Fibroblast of lung (primary cell): Measurements from ENCODE around the gene RAB17. TPM values are rescaled to one million over a fixed set of nuclear protein-coding genes. Genes with fewer than 3 reads are reported as not detected.
A peak's percentile ranks its signal among the peaks of the same experiment; 100 is the strongest.

Experiments
- DNase-seq, 2 donors: peaks; one replicate each; pipeline versions ENCODE4 v3.0.0 to v3.0.0-alpha.2; 2010; ENCODE audit warnings: low read depth in 2 of 2
- H2AFZ ChIP-seq: 2 replicates; pipeline ENCODE4 v1.5.1; 2012; ENCODE audit warnings: low read length, control low read depth, inconsistent platforms
- H3K27ac ChIP-seq: 2 replicates; pipeline ENCODE4 v1.5.1; 2011; ENCODE audit warnings: low read length, control low read depth; ENCODE audit not compliant: insufficient read depth
- H3K27me3 ChIP-seq: 2 replicates; pipeline ENCODE4 v1.5.1; 2011; ENCODE audit warnings: mild to moderate bottlenecking, low read length; ENCODE audit not compliant: control insufficient read depth, insufficient read depth
- H3K36me3 ChIP-seq: 2 replicates; pipeline ENCODE4 v1.5.1; 2011; ENCODE audit warnings: low read length; ENCODE audit not compliant: control insufficient read depth, insufficient read depth
- H3K4me1 ChIP-seq: 2 replicates; pipeline ENCODE4 v1.5.1; 2011; ENCODE audit warnings: low read length; ENCODE audit not compliant: control insufficient read depth, insufficient read depth; ENCODE audit errors: extremely low read depth
- H3K4me2 ChIP-seq: 2 replicates; pipeline ENCODE4 v1.5.1; 2011; ENCODE audit warnings: low read length, control low read depth; ENCODE audit not compliant: insufficient read depth; ENCODE audit errors: extremely low read depth
- H3K4me3 ChIP-seq, 4 experiments: fragments of 200-600 bp in 1 of 4; sonication (generic) in 1 of 4; replicated peaks in 1 of 4; 2 replicates each; pipeline ENCODE4 v1.5.1; 2011 to 2016; ENCODE audit warnings: low read length in 4 of 4, low read depth in 3 of 4, mild to moderate bottlenecking in 3 of 4, control low read depth in 2 of 4, inconsistent platforms in 1 of 4, mixed read lengths in 1 of 4; ENCODE audit not compliant: insufficient read depth in 1 of 4; ENCODE audit errors: control extremely low read depth in 1 of 4
- H3K79me2 ChIP-seq: 2 replicates; pipeline ENCODE4 v1.5.1; 2012; ENCODE audit warnings: mild to moderate bottlenecking, low read length, inconsistent platforms; ENCODE audit not compliant: control insufficient read depth, insufficient read depth
- H3K9ac ChIP-seq: 2 replicates; pipeline ENCODE4 v1.5.1; 2011; ENCODE audit warnings: mild to moderate bottlenecking, low read length, control low read depth; ENCODE audit not compliant: insufficient read depth
- H3K9me3 ChIP-seq: 2 replicates; pipeline ENCODE4 v1.5.1; 2012; ENCODE audit warnings: low read depth, low read length; ENCODE audit not compliant: control insufficient read depth, insufficient read depth
- H4K20me1 ChIP-seq: 2 replicates; pipeline ENCODE4 v1.5.1; 2011; ENCODE audit warnings: low read length; ENCODE audit not compliant: control insufficient read depth, insufficient read depth; ENCODE audit errors: extremely low read depth
- EZH2 ChIP-seq: IDR thresholded peaks from 2 replicates; pipeline ENCODE4 v1.5.1; 2012; ENCODE audit warnings: low read length, control low read depth, mild to moderate bottlenecking; ENCODE audit errors: missing control alignments
- polyA plus RNA-seq, 2 donors: library from polyadenylated mRNA; depleted of rRNA in 1 of 2; stranded (reverse) in 1 of 2; unstranded in 1 of 2; fragments of >200 nt; gene quantifications; 2 replicates each; pipeline ENCODE4 v1.2.1, GENCODE V29; 2011 to 2012; ENCODE audit warnings: missing spikeins in 1 of 2
- total RNA-seq: library from RNA; depleted of rRNA; stranded (reverse); fragments of >200 nt; gene quantifications from 2 replicates; pipeline ENCODE4 v1.2.1, GENCODE V29; 2014
- TF ChIP-seq, protein P1 (sequence below), 2 donors: IDR thresholded peaks in 1 of 2; conservative IDR thresholded peaks in 1 of 2; 1 replicate in 1 of 2; 2 replicates in 1 of 2; pipeline ENCODE4 v1.5.1; 2011 to 2012; ENCODE audit warnings: low read length in 2 of 2, control low read depth in 1 of 2, inconsistent platforms in 1 of 2, low read depth in 1 of 2, mild to moderate bottlenecking in 1 of 2

RAB17 gene
- total and polyA plus RNA-seq, 2 donors (not counting 1 experiment from before 2014, with no cell fraction given): 0.17 to 0.22 TPM

DNA sequence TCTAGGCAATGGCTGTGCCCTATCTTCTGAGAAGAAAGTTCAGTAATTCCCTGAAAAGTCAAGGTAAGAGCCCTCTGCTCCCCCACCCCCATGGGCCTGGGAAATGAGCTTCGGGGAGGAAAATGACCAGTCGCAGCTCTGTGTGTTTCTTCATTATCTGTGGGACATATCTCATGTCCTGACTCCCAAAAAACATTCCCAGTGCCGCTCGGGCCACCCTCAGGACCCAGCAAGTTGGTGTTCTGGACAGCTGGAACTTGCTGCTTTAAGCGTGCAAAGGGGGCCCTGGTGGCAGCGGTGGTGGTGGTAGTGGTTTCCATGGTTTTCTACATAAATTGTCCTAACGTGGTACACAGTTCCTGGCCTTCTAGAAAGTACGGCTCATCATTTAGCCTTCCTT is 41.3 kb downstream of the RAB17 start:
- no peak overlapping the region for H3K27ac ChIP-seq
- no peak overlapping the region for H2AFZ ChIP-seq
- H3K27me3 ChIP-seq: no peaks in the 10 kb centered on the region
- no peak overlapping the region for H3K4me3 ChIP-seq
- no peaks in the 10 kb centered on the region for H3K9me3 ChIP-seq
- H3K9ac ChIP-seq: no peak overlapping the region
- no peaks in the 10 kb centered on the region for H3K36me3 ChIP-seq
- H3K4me1 ChIP-seq: no peaks in the 10 kb centered on the region
- no peaks in the 10 kb centered on the region for H3K79me2 ChIP-seq
- no peaks in the 10 kb centered on the region for H4K20me1 ChIP-seq
- TF ChIP-seq, protein P1, sequence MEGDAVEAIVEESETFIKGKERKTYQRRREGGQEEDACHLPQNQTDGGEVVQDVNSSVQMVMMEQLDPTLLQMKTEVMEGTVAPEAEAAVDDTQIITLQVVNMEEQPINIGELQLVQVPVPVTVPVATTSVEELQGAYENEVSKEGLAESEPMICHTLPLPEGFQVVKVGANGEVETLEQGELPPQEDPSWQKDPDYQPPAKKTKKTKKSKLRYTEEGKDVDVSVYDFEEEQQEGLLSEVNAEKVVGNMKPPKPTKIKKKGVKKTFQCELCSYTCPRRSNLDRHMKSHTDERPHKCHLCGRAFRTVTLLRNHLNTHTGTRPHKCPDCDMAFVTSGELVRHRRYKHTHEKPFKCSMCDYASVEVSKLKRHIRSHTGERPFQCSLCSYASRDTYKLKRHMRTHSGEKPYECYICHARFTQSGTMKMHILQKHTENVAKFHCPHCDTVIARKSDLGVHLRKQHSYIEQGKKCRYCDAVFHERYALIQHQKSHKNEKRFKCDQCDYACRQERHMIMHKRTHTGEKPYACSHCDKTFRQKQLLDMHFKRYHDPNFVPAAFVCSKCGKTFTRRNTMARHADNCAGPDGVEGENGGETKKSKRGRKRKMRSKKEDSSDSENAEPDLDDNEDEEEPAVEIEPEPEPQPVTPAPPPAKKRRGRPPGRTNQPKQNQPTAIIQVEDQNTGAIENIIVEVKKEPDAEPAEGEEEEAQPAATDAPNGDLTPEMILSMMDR (conservative IDR thresholded peaks at IDR 0.05 in 1 of 2, IDR thresholded peaks at IDR 0.05 in 1 of 2; ENCODE audit: low read depth in 1 of 2, low read length in 2 of 2): no peak
- TF ChIP-seq EZH2: no peak
- no peak for DNase-seq
- H3K4me2 ChIP-seq: no peak overlapping the region

DNA sequence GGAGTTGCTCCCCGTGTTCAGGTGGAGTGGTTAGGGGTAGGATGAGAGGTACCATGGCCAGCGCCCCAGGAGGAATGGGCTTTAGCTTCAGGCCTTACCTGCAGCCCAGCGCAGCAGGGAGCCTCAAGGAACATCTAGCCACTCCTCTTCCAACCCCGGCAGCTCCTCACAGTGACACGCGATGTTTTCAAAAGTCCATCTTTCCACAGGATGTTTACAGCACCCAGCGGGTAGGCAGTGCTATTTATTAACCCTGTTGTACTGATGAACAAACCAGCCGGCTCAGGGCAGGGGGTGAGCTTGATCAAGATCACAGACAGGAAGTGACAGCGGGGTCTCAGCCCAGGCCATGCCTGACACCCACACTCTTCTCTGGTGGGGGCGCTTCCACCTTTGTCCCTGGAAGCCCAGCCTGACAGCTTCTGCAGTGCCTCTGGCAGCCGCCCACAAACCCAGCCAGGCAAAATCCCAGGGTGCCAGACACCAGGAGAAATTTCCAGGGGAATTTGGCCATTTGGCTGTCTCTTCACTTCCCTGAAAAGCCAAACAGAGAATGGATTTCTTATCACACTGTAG is 42.6 kb downstream of the RAB17 start:
- Histone ChIP-seq H3K9ac (no peak overlapping the region), H3K27me3 (no peaks in the 10 kb centered on the region), H3K27ac (no peak overlapping the region), H3K79me2 (no peaks in the 10 kb centered on the region), H3K4me2 (no peak overlapping the region), H3K9me3 (no peaks in the 10 kb centered on the region), H3K4me3 (no peak overlapping the region), H3K36me3 (no peaks in the 10 kb centered on the region), H3K4me1 (no peaks in the 10 kb centered on the region), H2AFZ (no peak overlapping the region), H4K20me1 (no peaks in the 10 kb centered on the region)
- TF ChIP-seq, protein P1 (conservative IDR thresholded peaks at IDR 0.05 in 1 of 2, IDR thresholded peaks at IDR 0.05 in 1 of 2; ENCODE audit: low read depth in 1 of 2, low read length in 2 of 2): no peak
- TF ChIP-seq EZH2: no peak
- peak in 1 of 2 donors; percentile 4 for DNase-seq

DNA sequence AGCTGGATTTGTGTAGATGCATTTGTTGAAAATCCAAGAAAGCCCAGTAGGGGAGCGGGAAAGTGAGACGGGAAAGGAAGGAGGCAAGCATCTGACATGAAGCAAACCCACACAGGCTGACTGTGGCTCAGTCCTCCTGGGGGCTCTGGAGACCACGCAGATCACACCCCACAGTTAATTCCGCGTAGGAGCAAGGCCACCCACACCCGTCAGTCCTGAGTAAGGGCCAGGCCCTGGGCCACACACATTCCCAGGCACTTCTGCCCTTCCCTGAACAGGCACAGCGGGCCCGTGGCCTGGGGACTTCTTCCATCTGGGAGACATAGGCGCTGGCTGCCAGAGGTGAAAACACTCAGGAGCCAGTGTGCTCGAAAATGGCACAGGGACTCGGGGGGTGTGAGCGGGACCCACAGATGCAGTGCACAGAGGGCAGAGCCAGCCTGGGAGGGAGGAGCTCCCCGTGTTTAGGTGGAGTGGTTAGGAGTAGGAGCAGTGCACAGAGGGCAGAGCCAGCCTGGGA is 43.6 kb downstream of the RAB17 start:
- Histone ChIP-seq H3K4me3 (no peak overlapping the region), H3K9me3 (no peaks in the 10 kb centered on the region), H3K27me3 (no peaks in the 10 kb centered on the region), H3K79me2 (no peaks in the 10 kb centered on the region), H4K20me1 (no peaks in the 10 kb centered on the region), H3K4me1 (no peaks in the 10 kb centered on the region), H3K36me3 (no peaks in the 10 kb centered on the region), H3K27ac (no peak overlapping the region), H2AFZ (no peak overlapping the region), H3K9ac (no peak overlapping the region), H3K4me2 (no peak overlapping the region)
- no peak for DNase-seq
- no peak for TF ChIP-seq EZH2
- TF ChIP-seq, protein P1 (conservative IDR thresholded peaks at IDR 0.05 in 1 of 2, IDR thresholded peaks at IDR 0.05 in 1 of 2; ENCODE audit: low read depth in 1 of 2, low read length in 2 of 2): no peak
